Mammary epithelial cell (primary cell): ENCODE measurements around the gene PTPRO.

Experiments
- EZH2 ChIP-seq: IDR thresholded peaks from 2 replicates; pipeline ENCODE4 v1.6.1; 2012; ENCODE audit warnings: low read length, inconsistent platforms, borderline replicate concordance
- TF ChIP-seq, protein P1 (sequence below), 2 donors: IDR thresholded peaks in 1 of 2; conservative IDR thresholded peaks in 1 of 2; 2 replicates each; pipeline ENCODE4 v1.5.1; 2011 to 2012; ENCODE audit warnings: inconsistent platforms in 2 of 2, low read length in 2 of 2, mild to moderate bottlenecking in 2 of 2, control low read depth in 1 of 2, low read depth in 1 of 2; ENCODE audit not compliant: insufficient read depth in 1 of 2; ENCODE audit errors: extremely low read depth in 1 of 2

DNA sequence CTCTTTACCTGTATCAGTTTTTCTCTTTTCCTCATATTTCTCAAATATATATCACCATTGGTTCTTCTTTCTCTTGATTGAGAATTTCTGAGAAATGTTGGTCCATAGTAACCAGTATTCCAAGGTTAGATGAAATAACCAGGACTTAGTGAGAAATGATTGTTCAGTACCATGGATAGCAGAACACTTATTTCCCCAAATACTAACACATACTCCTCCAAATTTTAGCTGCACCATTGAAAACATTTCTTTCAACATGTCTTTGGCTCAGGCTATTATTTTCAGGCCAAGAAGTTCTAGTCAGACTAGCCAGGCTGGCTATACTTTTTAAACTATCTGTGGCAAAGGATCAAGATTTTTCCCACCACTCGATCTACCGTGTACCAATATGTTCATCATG, 113.3 kb downstream of the PTPRO start:
- TF ChIP-seq EZH2 = no peak
- TF ChIP-seq, protein P1, sequence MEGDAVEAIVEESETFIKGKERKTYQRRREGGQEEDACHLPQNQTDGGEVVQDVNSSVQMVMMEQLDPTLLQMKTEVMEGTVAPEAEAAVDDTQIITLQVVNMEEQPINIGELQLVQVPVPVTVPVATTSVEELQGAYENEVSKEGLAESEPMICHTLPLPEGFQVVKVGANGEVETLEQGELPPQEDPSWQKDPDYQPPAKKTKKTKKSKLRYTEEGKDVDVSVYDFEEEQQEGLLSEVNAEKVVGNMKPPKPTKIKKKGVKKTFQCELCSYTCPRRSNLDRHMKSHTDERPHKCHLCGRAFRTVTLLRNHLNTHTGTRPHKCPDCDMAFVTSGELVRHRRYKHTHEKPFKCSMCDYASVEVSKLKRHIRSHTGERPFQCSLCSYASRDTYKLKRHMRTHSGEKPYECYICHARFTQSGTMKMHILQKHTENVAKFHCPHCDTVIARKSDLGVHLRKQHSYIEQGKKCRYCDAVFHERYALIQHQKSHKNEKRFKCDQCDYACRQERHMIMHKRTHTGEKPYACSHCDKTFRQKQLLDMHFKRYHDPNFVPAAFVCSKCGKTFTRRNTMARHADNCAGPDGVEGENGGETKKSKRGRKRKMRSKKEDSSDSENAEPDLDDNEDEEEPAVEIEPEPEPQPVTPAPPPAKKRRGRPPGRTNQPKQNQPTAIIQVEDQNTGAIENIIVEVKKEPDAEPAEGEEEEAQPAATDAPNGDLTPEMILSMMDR (conservative IDR thresholded peaks at IDR 0.05 in 1 of 2, IDR thresholded peaks at IDR 0.05 in 1 of 2; ENCODE audit: extremely low read depth in 1 of 2, insufficient read depth in 1 of 2, low read depth in 1 of 2, low read length in 2 of 2) = no peak
